Brain microvascular endothelial cell (primary cell): ENCODE measurements around the gene LDLRAD3.

Experiments used
- DNase-seq: peaks from one replicate; pipeline ENCODE4 v3.0.0-alpha.2; 2020
- H3K27ac ChIP-seq: fragments of 250-450 bp; sonication (Bioruptor Pico); 2 replicates; pipeline ENCODE4 v1.5.1; 2020; ENCODE audit warnings: mild to moderate bottlenecking, moderate library complexity
- H3K27me3 ChIP-seq: fragments of 250-450 bp; sonication (Bioruptor Pico); replicated peaks from 2 replicates; pipeline ENCODE4 v1.5.1; 2020; ENCODE audit warnings: mild to moderate bottlenecking
- H3K36me3 ChIP-seq: fragments of 250-450 bp; sonication (Bioruptor Pico); replicated peaks from 2 replicates; pipeline ENCODE4 v1.5.1; 2020; ENCODE audit warnings: mild to moderate bottlenecking
- H3K4me3 ChIP-seq: 2 replicates; pipeline ENCODE4 v1.5.1; 2011; ENCODE audit warnings: low read depth, mild to moderate bottlenecking, control low read depth, low read length, moderate library complexity
- in situ Hi-C: cut with HindIII; loops from 2 replicates; pipeline ENCODE4 v1.10.0; 2017; ENCODE audit warnings: low sequenced_read_pairs, low pct_ligation_motif_present
- TF ChIP-seq, protein P1 (sequence below): IDR thresholded peaks from 2 replicates; pipeline ENCODE4 v1.5.1; 2011; ENCODE audit warnings: low read depth, mild to moderate bottlenecking, moderate library complexity, low read length, control low read depth, inconsistent platforms; ENCODE audit errors: missing control alignments

LDLRAD3 gene

GRCh38 chr11:36105743-36106581 lies 162.1 kb downstream of the LDLRAD3 start:
- Histone ChIP-seq H3K36me3 (no peaks in the 10 kb centered on the region), H3K4me3 (no peak overlapping the region), H3K27ac (no peak overlapping the region), H3K27me3 (no peaks in the 10 kb centered on the region)
- no peak for DNase-seq
- in situ Hi-C loops, result no loop called here
- TF ChIP-seq, protein P1, sequence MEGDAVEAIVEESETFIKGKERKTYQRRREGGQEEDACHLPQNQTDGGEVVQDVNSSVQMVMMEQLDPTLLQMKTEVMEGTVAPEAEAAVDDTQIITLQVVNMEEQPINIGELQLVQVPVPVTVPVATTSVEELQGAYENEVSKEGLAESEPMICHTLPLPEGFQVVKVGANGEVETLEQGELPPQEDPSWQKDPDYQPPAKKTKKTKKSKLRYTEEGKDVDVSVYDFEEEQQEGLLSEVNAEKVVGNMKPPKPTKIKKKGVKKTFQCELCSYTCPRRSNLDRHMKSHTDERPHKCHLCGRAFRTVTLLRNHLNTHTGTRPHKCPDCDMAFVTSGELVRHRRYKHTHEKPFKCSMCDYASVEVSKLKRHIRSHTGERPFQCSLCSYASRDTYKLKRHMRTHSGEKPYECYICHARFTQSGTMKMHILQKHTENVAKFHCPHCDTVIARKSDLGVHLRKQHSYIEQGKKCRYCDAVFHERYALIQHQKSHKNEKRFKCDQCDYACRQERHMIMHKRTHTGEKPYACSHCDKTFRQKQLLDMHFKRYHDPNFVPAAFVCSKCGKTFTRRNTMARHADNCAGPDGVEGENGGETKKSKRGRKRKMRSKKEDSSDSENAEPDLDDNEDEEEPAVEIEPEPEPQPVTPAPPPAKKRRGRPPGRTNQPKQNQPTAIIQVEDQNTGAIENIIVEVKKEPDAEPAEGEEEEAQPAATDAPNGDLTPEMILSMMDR, result no peak

GRCh38 chr11:36107547-36107946 lies 163.7 kb downstream of the LDLRAD3 start:
- DNase-seq, result no peak
- in situ Hi-C loops, result no loop called here
- no peaks in the 10 kb centered on the region for H3K27me3 ChIP-seq
- no peaks in the 10 kb centered on the region for H3K36me3 ChIP-seq
- TF ChIP-seq, protein P1, result no peak
- H3K27ac ChIP-seq, result no peak overlapping the region
- no peak overlapping the region for H3K4me3 ChIP-seq

GRCh38 chr11:36108881-36109589 lies 165.2 kb downstream of the LDLRAD3 start:
- Histone ChIP-seq H3K4me3 (no peak overlapping the region), H3K36me3 (no peaks in the 10 kb centered on the region), H3K27ac (no peak overlapping the region), H3K27me3 (no peaks in the 10 kb centered on the region)
- DNase-seq, result no peak
- TF ChIP-seq, protein P1, result no peak
- in situ Hi-C loops, result no loop called here

GRCh38 chr11:36109590-36109849 lies 165.7 kb downstream of the LDLRAD3 start:
- H3K36me3 ChIP-seq, result no peaks in the 10 kb centered on the region
- no peak for DNase-seq
- TF ChIP-seq, protein P1, result no peak
- no peak overlapping the region for H3K4me3 ChIP-seq
- no peak overlapping the region for H3K27ac ChIP-seq
- in situ Hi-C loops, result no loop called here
- H3K27me3 ChIP-seq, result no peaks in the 10 kb centered on the region

DNA sequence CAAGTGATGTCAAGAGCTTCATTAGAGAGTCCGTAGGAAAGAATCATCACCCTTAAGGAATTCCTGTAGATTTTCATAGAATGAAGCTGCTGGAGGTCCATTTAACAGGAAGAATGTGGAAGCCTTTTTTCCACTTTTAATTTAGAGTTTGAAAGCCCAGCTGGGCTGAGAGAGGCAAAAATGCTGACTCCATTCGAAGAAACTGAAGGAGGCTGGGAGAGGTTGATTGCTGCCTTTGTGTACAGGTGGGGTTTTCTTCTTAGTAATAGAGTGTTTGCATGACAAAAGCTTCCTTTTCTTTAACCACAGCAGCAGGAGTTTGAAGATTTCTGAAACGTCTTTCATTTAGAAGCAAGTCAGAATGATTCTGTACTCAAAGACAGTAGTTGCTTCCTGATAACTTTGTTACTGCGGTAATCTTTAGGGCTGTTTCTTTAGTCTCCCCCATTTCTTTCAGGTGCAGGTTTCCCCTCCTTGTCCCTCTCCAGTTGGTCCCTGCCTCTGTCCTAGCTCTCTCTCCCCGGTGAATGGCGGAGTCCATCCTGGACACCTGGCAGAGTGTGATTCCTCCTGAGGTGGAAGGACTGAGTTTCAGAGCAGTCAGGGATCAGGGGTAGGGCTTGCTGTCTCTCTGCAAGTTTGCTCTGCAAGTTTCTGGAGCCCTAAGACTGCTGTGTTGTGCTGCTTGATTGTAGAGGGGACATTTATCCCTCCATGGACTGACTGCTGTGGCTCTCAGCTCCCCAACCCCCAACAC lies 166.2 kb downstream of the LDLRAD3 start:
- Histone ChIP-seq H3K36me3 (no peaks in the 10 kb centered on the region), H3K27ac (no peak overlapping the region), H3K4me3 (no peak overlapping the region), H3K27me3 (no peaks in the 10 kb centered on the region)
- DNase-seq, result no peak
- TF ChIP-seq, protein P1, result no peak
- in situ Hi-C loops, result no loop called here
